Urothelium cell line (cell line): ENCODE data around the gene C1QB.

Source experiments
- DNase-seq: peaks from one replicate; pipeline ENCODE4 v3.0.0; 2011; ENCODE audit warnings: low spot score, mixed read lengths
- FAIRE-seq: peaks from 2 replicates; lab custom pipeline; 2011; peaks lifted over from hg19 to GRCh38; lab: Jason Lieb, UNC

The C1QB gene

GRCh38 chr1:22633697-22634463, 19.2 kb upstream of the C1QB start:
- DNase-seq (no peak), FAIRE-seq (peak; percentile 50)

DNA sequence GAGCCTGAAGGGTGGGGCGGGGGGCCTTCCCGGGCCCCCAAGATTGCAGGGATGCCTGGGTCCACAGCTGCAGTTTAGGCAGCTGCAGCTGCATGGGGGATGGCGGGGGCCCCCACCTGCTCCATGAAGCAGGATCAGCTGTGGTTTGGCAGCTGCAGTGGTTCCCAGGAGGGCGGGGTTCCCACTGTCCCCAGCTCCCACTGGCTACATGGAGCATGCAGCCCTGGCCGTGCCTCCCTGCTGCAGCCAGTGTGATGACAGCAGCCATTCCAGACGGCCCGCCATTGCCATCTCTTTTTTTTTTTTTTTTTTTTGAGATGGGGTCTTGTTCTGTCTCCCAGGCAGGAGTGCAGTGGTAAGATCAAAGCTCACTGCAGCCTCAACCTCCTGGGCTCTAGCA, 17.6 kb upstream of the C1QB start:
- FAIRE-seq (no peak), DNase-seq (no peak)

GRCh38 chr1:22636353-22636752, 16.7 kb upstream of the C1QB start, which contains the start of gene C1QA:
Gene C1QA (plus strand): TSS chr1:22636628. CDS start chr1:22637617, 989 bp downstream.
- FAIRE-seq (no peak), DNase-seq (no peak)

DNA sequence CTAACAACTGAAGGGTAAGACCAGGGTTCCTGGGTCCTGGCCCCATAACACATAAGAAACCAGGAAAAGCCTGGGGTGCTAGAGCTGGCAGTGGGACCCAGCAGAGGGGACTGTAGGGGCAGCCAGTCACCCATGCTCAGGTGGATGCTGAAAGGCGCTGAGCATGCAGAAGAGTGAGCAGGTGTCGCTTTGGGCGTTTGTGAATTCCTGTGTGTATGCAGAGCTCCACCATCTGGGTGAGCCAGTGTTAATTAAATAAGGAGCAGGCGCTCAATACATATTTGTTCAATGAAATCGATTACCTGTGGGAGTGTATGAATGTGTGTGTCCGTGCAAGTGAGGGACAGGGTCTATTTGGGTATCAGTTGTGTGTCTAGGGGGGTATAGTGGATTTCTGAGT, 16.1 kb upstream of the C1QB start:
- DNase-seq (no peak), FAIRE-seq (no peak)

GRCh38 chr1:22637907-22638445, 15.1 kb upstream of the C1QB start:
- FAIRE-seq, result no peak
- no peak for DNase-seq

- DNase-seq (no peak), FAIRE-seq (no peak)
Measured at GRCh38 chr1:22638476-22639234, 14.4 kb upstream of the C1QB start.

DNA sequence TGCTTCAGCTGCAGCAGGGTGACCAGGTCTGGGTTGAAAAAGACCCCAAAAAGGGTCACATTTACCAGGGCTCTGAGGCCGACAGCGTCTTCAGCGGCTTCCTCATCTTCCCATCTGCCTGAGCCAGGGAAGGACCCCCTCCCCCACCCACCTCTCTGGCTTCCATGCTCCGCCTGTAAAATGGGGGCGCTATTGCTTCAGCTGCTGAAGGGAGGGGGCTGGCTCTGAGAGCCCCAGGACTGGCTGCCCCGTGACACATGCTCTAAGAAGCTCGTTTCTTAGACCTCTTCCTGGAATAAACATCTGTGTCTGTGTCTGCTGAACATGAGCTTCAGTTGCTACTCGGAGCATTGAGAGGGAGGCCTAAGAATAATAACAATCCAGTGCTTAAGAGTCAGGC, 13.8 kb upstream of the C1QB start:
- DNase-seq (peak; percentile 39), FAIRE-seq (no peak)

GRCh38 chr1:22641247-22641646, 11.8 kb upstream of the C1QB start:
- DNase-seq, result no peak
- peak; percentile 32 for FAIRE-seq

DNA sequence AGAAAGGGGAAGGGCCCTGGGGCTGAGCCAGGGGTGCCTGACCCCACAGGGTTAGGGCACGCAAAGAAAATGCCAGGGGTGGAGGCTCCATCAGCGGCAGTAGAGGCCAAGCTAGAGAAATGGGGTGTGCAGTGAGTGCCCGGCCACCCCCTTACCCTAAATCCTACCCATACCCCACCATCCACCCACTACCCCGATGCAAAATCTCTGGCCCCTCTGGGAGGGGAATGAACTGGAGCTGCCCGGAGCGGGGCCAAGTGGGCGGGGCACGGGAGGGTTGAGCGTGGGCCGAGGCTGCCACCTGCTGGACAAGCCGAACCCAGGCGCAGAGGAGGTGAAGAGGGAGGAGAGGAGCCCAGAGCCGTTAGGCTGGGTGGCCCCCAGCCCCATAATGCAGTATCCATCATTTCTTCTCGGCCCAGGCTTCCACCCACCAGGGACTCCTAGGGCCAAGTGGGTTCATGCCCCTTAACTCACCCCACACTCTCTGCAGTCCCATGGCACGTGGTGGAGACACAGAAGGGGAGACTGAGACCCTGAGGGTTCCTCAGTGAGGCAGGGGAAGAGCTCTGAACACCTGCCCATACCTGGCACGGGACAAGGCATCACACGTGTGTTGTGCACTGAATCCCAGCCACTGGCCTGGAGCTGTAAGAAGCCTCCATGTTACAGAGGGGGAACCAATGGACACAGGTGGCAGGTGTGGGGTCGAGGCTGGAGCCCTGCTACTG, 11.0 kb upstream of the C1QB start:
- peak; percentile 85 for DNase-seq
- peak; percentile 85 for FAIRE-seq

DNA sequence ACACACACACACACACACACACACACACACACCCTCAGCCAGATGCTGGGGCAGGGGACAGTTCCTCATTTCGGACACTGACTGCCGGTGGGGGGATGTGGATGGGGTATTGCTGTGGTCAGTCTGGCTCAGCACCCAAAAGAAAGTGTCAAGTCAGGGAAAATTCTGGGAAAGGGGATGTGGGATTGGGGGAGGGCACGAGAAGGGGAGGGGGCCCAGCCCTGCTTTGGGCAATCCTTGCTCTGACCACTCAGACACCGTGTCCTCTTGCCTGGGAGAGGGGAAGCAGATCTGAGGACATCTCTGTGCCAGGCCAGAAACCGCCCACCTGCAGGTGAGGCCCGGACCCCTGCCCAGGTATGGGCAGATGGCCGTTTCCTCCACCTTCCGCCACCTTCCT, 9.7 kb upstream of the C1QB start, which contains the start of gene C1QC:
Gene C1QC (plus strand): TSS at position 253 of the 400 bp plus-strand sequence. CDS start 391 bp downstream, outside the sequence.
- DNase-seq, result no peak
- no peak for FAIRE-seq

- no peak for FAIRE-seq
- no peak for DNase-seq
Measured at GRCh38 chr1:22643928-22644327, 9.1 kb upstream of the C1QB start.

- FAIRE-seq, result no peak
- DNase-seq, result no peak
Measured at GRCh38 chr1:22645931-22646330, 7.1 kb upstream of the C1QB start.

GRCh38 chr1:22646384-22646783, 6.7 kb upstream of the C1QB start:
- FAIRE-seq (no peak), DNase-seq (no peak)

DNA sequence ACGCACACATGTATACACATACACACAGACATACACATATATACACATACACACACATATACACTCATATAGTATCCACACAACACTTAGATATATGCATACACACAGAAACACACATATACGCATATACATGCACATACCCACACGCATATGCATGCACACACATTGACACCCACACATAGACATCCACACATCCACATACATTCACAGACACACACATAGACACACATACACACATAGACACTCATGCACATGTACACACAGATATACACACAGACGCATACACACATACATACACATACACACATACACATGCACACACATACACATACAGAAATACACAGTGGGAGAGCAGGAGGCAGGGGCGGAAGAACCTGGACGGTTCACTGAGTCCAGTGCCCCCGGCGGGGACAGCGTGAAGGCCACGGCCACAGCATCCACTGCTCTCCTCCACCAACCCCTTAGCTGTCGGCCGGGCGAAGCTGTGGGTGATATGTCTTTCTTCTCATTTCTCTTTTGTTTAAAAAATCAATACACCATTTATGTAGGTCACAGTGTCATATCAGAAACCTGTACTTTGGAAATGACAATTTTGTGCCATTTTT, 2.8 kb upstream of the C1QB start:
- FAIRE-seq (peak; percentile 90), DNase-seq (no peak)

GRCh38 chr1:22651941-22652856, 837 bp upstream of the C1QB start:
- FAIRE-seq, result no peak
- DNase-seq, result no peak

GRCh38 chr1:22654692-22655091, 1.7 kb downstream of the C1QB start:
- DNase-seq, result no peak

GRCh38 chr1:22658385-22659163, 5.5 kb downstream of the C1QB start:
- no peak for DNase-seq
- peak; percentile 79 for FAIRE-seq

More at GRCh38 chr1:22654692-22655091, 1.7 kb downstream of the C1QB start:
- no peak for FAIRE-seq

GRCh38 chr1:22660716-22661241, 7.7 kb downstream of the C1QB start:
- FAIRE-seq (no peak), DNase-seq (no peak)

GRCh38 chr1:22661880-22662279, 8.8 kb downstream of the C1QB start:
- FAIRE-seq (no peak), DNase-seq (no peak)
